Activated CD4-positive, alpha-beta T cell treated with anti-CD3 and anti-CD28 coated beads, Interleukin-2, amount 10 ng/mL, durations not matched to agents 7 days and 5 days (primary cell): ENCODE measurements around the gene KRTAP21-2. TPM values are rescaled to one million over a fixed set of nuclear protein-coding genes. Genes with fewer than 3 reads are reported as not detected.
"Not testable (repeated sequence)": the region's sequence is repeated elsewhere in the genome, so short reads cannot be mapped to it uniquely, and the experiment has no call there.

Experiments used
- CTCF ChIA-PET: fragments of 350-600 bp; sonication (Branson Sonifier 250); formaldehyde crosslinking; loops from one replicate; lab custom pipeline; 2021; ENCODE audit warnings: antibody characterized with exemption; lab: Charles Lee
- POLR2A ChIA-PET: fragments of 350-600 bp; sonication (Branson Sonifier 250); formaldehyde crosslinking; loops from one replicate; lab custom pipeline; 2021; ENCODE audit warnings: antibody characterized with exemption; lab: Charles Lee
- DNase-seq: peaks from one replicate; pipeline ENCODE4 v3.0.0-alpha.2; 2020
- H3K27ac Mint-ChIP-seq: one replicate; pipeline ENCODE4 v1.8.0; 2021; ENCODE audit warnings: mild to moderate bottlenecking, moderate library complexity, mixed read lengths
- H3K27me3 Mint-ChIP-seq: one replicate; pipeline ENCODE4 v1.8.0; 2021; ENCODE audit warnings: mixed read lengths
- H3K36me3 Mint-ChIP-seq: one replicate; pipeline ENCODE4 v1.8.0; 2021; ENCODE audit warnings: low read depth, mixed read lengths
- H3K4me1 Mint-ChIP-seq: one replicate; pipeline ENCODE4 v1.8.0; 2021; ENCODE audit warnings: mixed read lengths
- H3K4me3 Mint-ChIP-seq: one replicate; pipeline ENCODE4 v1.8.0; 2021; ENCODE audit warnings: mild to moderate bottlenecking, moderate library complexity, mixed read lengths
- H3K9me3 Mint-ChIP-seq: one replicate; pipeline ENCODE4 v1.8.0; 2021; ENCODE audit warnings: mixed read lengths
- total RNA-seq, 2 experiments: library from RNA; stranded (reverse); gene quantifications; one replicate each; pipeline ENCODE4 v1.2.3, GENCODE V29; 2021

Gene KRTAP21-2
- not detected for total RNA-seq

- CTCF ChIA-PET, result no interaction called here
- H3K9me3 Mint-ChIP-seq, result no peaks in the 10 kb centered on the region
- POLR2A ChIA-PET, result no interaction called here
- no peak within 1 kb of the TSS for H3K4me3 Mint-ChIP-seq
- no peaks in the 10 kb centered on the region for H3K36me3 Mint-ChIP-seq
- DNase-seq, result no peak
- no peak within 1 kb of the TSS for H3K27ac Mint-ChIP-seq
- H3K27me3 Mint-ChIP-seq, result peaks cover 2% of the 10 kb centered on the region
- H3K4me1 Mint-ChIP-seq, result no peaks in the 10 kb centered on the region
Measured at GRCh38 chr21:30747159-30747558, at the start of gene KRTAP21-2. KRTAP21-2 (minus strand) TSS chr21:30747259; CDS start chr21:30747202, 57 bp downstream.

GRCh38 chr21:30793581-30794314 lies 46.7 kb upstream of the KRTAP21-2 start:
- POLR2A ChIA-PET, result interaction anchor here (0.6 kb wide), 1 partner anchor 287 kb away, joined by 3 read pairs; no protein-coding TSS in a partner anchor
- DNase-seq, result no peak
- peaks cover 4% of the 10 kb centered on the region for H3K27me3 Mint-ChIP-seq
- CTCF ChIA-PET, result no interaction called here
- no peaks in the 10 kb centered on the region for H3K4me1 Mint-ChIP-seq
- no peak overlapping the region for H3K27ac Mint-ChIP-seq
- no peaks in the 10 kb centered on the region for H3K9me3 Mint-ChIP-seq
- no peak overlapping the region for H3K4me3 Mint-ChIP-seq
- no peaks in the 10 kb centered on the region for H3K36me3 Mint-ChIP-seq

- Mint-ChIP-seq H3K4me3 (no peak overlapping the region), H3K27ac (no peak overlapping the region), H3K4me1 (no peaks in the 10 kb centered on the region), H3K27me3 (peaks cover 5% of the 10 kb centered on the region), H3K9me3 (no peaks in the 10 kb centered on the region), H3K36me3 (no peaks in the 10 kb centered on the region)
- ChIA-PET CTCF (interaction anchor here (0.8 kb wide), 1 partner anchor 9 kb away, joined by 6 read pairs; no protein-coding TSS in a partner anchor), POLR2A (no interaction called here)
- no peak for DNase-seq
Measured at GRCh38 chr21:30779249-30779648, 32.2 kb upstream of the KRTAP21-2 start.

GRCh38 chr21:30769724-30770431 lies 22.8 kb upstream of the KRTAP21-2 start:
- peaks cover 2% of the 10 kb centered on the region for H3K27me3 Mint-ChIP-seq
- H3K27ac Mint-ChIP-seq, result no peak overlapping the region
- no peak overlapping the region for H3K4me3 Mint-ChIP-seq
- no peaks in the 10 kb centered on the region for H3K36me3 Mint-ChIP-seq
- no peaks in the 10 kb centered on the region for H3K4me1 Mint-ChIP-seq
- POLR2A ChIA-PET, result no interaction called here
- H3K9me3 Mint-ChIP-seq, result no peaks in the 10 kb centered on the region
- CTCF ChIA-PET, result interaction anchor here (1.2 kb wide), 1 partner anchor 9 kb away, joined by 6 read pairs; no protein-coding TSS in a partner anchor
- DNase-seq, result no peak

- Mint-ChIP-seq H3K4me1 (no peaks in the 10 kb centered on the region), H3K27ac (no peak overlapping the region), H3K4me3 (no peak overlapping the region), H3K9me3 (no peaks in the 10 kb centered on the region), H3K36me3 (no peaks in the 10 kb centered on the region), H3K27me3 (peaks cover 13% of the 10 kb centered on the region)
- DNase-seq, result no peak
- CTCF ChIA-PET, result interaction anchor here (0.8 kb wide), 1 partner anchor 40 kb away, joined by 3 read pairs; no protein-coding TSS in a partner anchor
- POLR2A ChIA-PET, result no interaction called here
Measured at GRCh38 chr21:30760776-30761175, 13.7 kb upstream of the KRTAP21-2 start.

- ChIA-PET CTCF (no interaction called here), POLR2A (no interaction called here)
- H3K27me3 Mint-ChIP-seq, result peaks cover 13% of the 10 kb centered on the region
- DNase-seq, result no peak
- H3K9me3 Mint-ChIP-seq, result no peaks in the 10 kb centered on the region
- no peaks in the 10 kb centered on the region for H3K36me3 Mint-ChIP-seq
- H3K4me3 Mint-ChIP-seq, result no peak overlapping the region
- no peak overlapping the region for H3K27ac Mint-ChIP-seq
- H3K4me1 Mint-ChIP-seq, result no peaks in the 10 kb centered on the region
Measured at GRCh38 chr21:30758306-30758705, 11.2 kb upstream of the KRTAP21-2 start.

GRCh38 chr21:30755328-30755727 lies 8.3 kb upstream of the KRTAP21-2 start, which contains the start of gene KRTAP21-1:
KRTAP21-1 (minus strand) TSS chr21:30755428; CDS start chr21:30755378, 50 bp downstream.
- H3K27ac Mint-ChIP-seq, H3K9me3 Mint-ChIP-seq, POLR2A ChIA-PET, H3K36me3 Mint-ChIP-seq, H3K27me3 Mint-ChIP-seq, DNase-seq, H3K4me3 Mint-ChIP-seq, H3K4me1 Mint-ChIP-seq: not testable (repeated sequence)
- CTCF ChIA-PET, result interaction anchor here (0.5 kb wide), 1 partner anchor 243 kb away, joined by 4 read pairs; no protein-coding TSS in a partner anchor

- Mint-ChIP-seq H3K27me3 (peaks cover 6% of the 10 kb centered on the region), H3K36me3 (no peaks in the 10 kb centered on the region), H3K27ac (no peak overlapping the region), H3K4me3 (no peak overlapping the region), H3K9me3 (peaks cover 2% of the 10 kb centered on the region), H3K4me1 (no peaks in the 10 kb centered on the region)
- ChIA-PET CTCF (no interaction called here), POLR2A (no interaction called here)
- DNase-seq, result no peak
Measured at GRCh38 chr21:30740462-30740861, 6.6 kb downstream of the KRTAP21-2 start.

- Mint-ChIP-seq H3K27me3 (peaks cover 14% of the 10 kb centered on the region), H3K36me3 (no peaks in the 10 kb centered on the region), H3K4me3 (no peak overlapping the region), H3K9me3 (peaks cover 2% of the 10 kb centered on the region), H3K4me1 (no peaks in the 10 kb centered on the region), H3K27ac (no peak overlapping the region)
- no peak for DNase-seq
- CTCF ChIA-PET, result no interaction called here
- POLR2A ChIA-PET, result no interaction called here
Measured at GRCh38 chr21:30733026-30733425, 14.0 kb downstream of the KRTAP21-2 start.

GRCh38 chr21:30726726-30727125 lies 20.3 kb downstream of the KRTAP21-2 start:
- H3K27me3 Mint-ChIP-seq, result peaks cover 12% of the 10 kb centered on the region
- ChIA-PET CTCF (no interaction called here), POLR2A (interaction anchor here (0.6 kb wide), 1 partner anchor 8 kb away, joined by 4 read pairs; the partner anchor contains the start of gene KRTAP21-3)
- H3K9me3 Mint-ChIP-seq, result peaks cover 5% of the 10 kb centered on the region
- no peak for DNase-seq
- H3K4me1 Mint-ChIP-seq, result no peaks in the 10 kb centered on the region
- no peak overlapping the region for H3K27ac Mint-ChIP-seq
- H3K4me3 Mint-ChIP-seq, result no peak overlapping the region
- H3K36me3 Mint-ChIP-seq, result no peaks in the 10 kb centered on the region

GRCh38 chr21:30719401-30719800 lies 27.7 kb downstream of the KRTAP21-2 start:
- Mint-ChIP-seq H3K27me3 (peaks cover 6% of the 10 kb centered on the region), H3K27ac (no peak overlapping the region), H3K4me1 (peaks cover 22% of the 10 kb centered on the region), H3K4me3 (no peak overlapping the region), H3K36me3 (no peaks in the 10 kb centered on the region), H3K9me3 (peaks cover 6% of the 10 kb centered on the region)
- CTCF ChIA-PET, result no interaction called here
- DNase-seq, result no peak
- POLR2A ChIA-PET, result no interaction called here

- DNase-seq, result no peak
- peaks cover 22% of the 10 kb centered on the region for H3K4me1 Mint-ChIP-seq
- CTCF ChIA-PET, result no interaction called here
- H3K9me3 Mint-ChIP-seq, result peaks cover 6% of the 10 kb centered on the region
- POLR2A ChIA-PET, result interaction anchor here (0.6 kb wide), 1 partner anchor 9 kb away, joined by 4 read pairs; no protein-coding TSS in a partner anchor
- no peak within 1 kb of the TSS for H3K4me3 Mint-ChIP-seq
- peaks cover 1% of the 10 kb centered on the region for H3K27me3 Mint-ChIP-seq
- H3K27ac Mint-ChIP-seq, result peak within 1 kb of the TSS; percentile 9
- H3K36me3 Mint-ChIP-seq, result no peaks in the 10 kb centered on the region
Measured at GRCh38 chr21:30718239-30718909, 28.7 kb downstream of the KRTAP21-2 start, which contains the start of gene KRTAP21-3. KRTAP21-3 (minus strand) TSS chr21:30718777; CDS start chr21:30718759, 18 bp downstream.
